GM23338 (cell line): ENCODE results near the gene USP6NL.

Source experiments
- CREB1 ChIP-seq: fragments of 250-450 bp; sonication (Bioruptor Pico); IDR thresholded peaks from 2 replicates; pipeline ENCODE4 v1.5.0; 2020; ENCODE audit warnings: low read depth, mild to moderate bottlenecking, moderate library complexity
- POLR2AphosphoS5 ChIP-seq: IDR thresholded peaks from 2 replicates; pipeline ENCODE4 v1.6.1; 2016; ENCODE audit warnings: antibody characterized with exemption, low read depth
- TF ChIP-seq, protein P1 (sequence below), 2 experiments: fragments of 200-600 bp in 1 of 2; sonication (generic) in 1 of 2; conservative IDR thresholded peaks; 2 replicates each; pipeline versions ENCODE4 v1.5.1 to v1.6.1; 2016 to 2017; ENCODE audit warnings: antibody characterized with exemption in 2 of 2, low read depth in 2 of 2, mild to moderate bottlenecking in 2 of 2, moderate library complexity in 1 of 2

DNA sequence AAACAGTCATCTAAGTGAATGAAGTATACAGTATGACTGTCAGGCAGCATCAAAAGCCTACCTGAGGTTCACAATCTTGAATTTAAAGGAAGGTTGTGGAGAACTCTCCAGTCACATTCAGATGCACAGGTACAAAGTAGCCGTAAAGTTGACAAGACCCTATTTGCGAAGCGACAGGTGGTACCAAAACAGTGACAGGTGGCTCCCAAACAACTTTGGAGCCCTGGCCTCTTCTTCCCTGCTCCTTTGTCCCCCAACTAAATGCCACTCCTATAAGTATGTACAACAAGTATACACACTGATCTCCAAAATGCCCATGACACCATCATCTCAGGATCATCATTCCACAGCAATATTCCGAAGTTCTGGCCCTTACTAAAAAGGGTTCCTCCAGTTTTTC, 53.5 kb downstream of the USP6NL start:
- TF ChIP-seq, protein P1, sequence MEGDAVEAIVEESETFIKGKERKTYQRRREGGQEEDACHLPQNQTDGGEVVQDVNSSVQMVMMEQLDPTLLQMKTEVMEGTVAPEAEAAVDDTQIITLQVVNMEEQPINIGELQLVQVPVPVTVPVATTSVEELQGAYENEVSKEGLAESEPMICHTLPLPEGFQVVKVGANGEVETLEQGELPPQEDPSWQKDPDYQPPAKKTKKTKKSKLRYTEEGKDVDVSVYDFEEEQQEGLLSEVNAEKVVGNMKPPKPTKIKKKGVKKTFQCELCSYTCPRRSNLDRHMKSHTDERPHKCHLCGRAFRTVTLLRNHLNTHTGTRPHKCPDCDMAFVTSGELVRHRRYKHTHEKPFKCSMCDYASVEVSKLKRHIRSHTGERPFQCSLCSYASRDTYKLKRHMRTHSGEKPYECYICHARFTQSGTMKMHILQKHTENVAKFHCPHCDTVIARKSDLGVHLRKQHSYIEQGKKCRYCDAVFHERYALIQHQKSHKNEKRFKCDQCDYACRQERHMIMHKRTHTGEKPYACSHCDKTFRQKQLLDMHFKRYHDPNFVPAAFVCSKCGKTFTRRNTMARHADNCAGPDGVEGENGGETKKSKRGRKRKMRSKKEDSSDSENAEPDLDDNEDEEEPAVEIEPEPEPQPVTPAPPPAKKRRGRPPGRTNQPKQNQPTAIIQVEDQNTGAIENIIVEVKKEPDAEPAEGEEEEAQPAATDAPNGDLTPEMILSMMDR (conservative IDR thresholded peaks at IDR 0.05; ENCODE audit: low read depth in 2 of 2), result no peak
- no peak for TF ChIP-seq POLR2AphosphoS5
- no peak for TF ChIP-seq CREB1 (CRISPR knock-in tag)
